GM20000 (cell line): ENCODE data around the gene BRS3.

ENCODE experiments used
- DNase-seq: peaks from one replicate; pipeline ENCODE4 v3.0.0; 2012; ENCODE audit warnings: low spot score
- TF ChIP-seq, protein P1 (sequence below): IDR thresholded peaks from 2 replicates; pipeline ENCODE4 v1.5.1; 2012; ENCODE audit warnings: mild to moderate bottlenecking, control low read depth; ENCODE audit errors: extremely low read depth, missing control alignments

BRS3 gene

DNA sequence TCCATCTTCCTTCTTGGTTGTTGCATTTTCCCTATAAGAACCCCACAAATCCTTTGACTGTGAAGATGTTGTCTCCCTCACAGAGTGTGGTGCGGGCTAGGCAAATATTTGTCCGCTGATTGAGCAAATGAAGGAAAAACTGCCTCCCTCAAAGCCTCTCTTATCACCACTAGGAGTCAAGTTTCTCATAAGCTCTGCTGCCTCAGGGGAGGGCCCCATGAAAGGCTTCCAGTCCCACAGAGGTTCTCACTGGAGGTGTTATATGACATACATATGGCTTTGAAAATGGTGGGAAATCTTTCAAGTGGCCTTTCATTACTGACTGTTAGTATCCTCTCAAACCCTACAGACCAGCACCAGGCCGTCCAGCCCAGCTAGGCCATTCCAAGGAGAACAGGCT lies 53.5 kb downstream of the BRS3 start:
- DNase-seq = no peak

DNA sequence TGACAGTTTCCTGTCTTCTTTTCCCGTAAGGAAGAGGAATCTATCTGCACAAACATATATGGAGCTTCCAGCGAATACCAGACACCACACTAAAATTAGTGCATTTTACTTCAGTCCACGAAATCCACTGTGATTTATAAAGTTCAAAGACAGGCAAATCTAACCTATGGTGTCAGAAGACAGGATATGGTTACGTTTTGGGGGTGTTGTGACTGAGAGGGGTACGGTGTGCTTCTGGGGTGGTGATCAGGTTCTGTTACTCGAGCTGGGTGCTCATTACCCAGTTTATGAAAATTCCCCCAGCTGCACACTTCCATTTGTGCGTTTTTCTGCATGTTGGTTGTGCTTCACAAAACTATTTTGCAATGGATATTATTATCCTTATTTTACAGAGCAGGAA lies 54.5 kb downstream of the BRS3 start:
- no peak for DNase-seq
- TF ChIP-seq, protein P1, sequence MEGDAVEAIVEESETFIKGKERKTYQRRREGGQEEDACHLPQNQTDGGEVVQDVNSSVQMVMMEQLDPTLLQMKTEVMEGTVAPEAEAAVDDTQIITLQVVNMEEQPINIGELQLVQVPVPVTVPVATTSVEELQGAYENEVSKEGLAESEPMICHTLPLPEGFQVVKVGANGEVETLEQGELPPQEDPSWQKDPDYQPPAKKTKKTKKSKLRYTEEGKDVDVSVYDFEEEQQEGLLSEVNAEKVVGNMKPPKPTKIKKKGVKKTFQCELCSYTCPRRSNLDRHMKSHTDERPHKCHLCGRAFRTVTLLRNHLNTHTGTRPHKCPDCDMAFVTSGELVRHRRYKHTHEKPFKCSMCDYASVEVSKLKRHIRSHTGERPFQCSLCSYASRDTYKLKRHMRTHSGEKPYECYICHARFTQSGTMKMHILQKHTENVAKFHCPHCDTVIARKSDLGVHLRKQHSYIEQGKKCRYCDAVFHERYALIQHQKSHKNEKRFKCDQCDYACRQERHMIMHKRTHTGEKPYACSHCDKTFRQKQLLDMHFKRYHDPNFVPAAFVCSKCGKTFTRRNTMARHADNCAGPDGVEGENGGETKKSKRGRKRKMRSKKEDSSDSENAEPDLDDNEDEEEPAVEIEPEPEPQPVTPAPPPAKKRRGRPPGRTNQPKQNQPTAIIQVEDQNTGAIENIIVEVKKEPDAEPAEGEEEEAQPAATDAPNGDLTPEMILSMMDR = no peak

More for the DNA sequence above, 53.5 kb downstream of the BRS3 start:
- TF ChIP-seq, protein P1 = no peak
